ENCODE data around the gene TM4SF20. TPM values are rescaled to one million over a fixed set of nuclear protein-coding genes. Genes with fewer than 3 reads are reported as not detected.

The TM4SF20 gene
- total and polyA plus RNA-seq, 4 donors: 0.09 TPM; not detected in 3

DNA sequence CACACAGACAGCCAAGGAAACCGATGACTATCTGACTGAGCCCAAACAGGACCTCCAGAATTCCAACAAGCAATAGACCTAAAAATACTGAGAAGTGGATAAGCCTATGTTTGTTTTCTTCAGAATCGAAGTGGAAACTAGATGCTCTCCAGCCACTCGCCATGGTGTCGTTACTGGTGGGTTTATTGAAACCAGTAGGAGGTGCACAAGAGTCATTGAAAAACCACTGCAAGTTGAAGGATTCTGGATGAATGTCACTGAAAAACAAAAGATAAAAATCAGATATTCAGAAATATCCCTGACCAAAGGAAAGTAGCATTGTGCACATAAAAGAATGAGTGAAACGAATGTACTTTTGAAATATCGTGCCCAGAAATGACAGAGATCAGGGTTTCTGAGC lies 15.3 kb downstream of the TM4SF20 start:
- peaks cover under 1 to 16% (median 5%) of the 10 kb centered on the region in 4 donors for H3K36me3 ChIP-seq (ENCODE audit: control insufficient read depth in 4 of 4, insufficient read depth in 4 of 4, low read length in 4 of 4)
- peaks cover 0 to 2% (median 0%) of the 10 kb centered on the region in 5 donors for H3K4me1 ChIP-seq (ENCODE audit: control insufficient read depth in 5 of 5, insufficient read depth in 5 of 5, low read length in 5 of 5)
- no peak overlapping the region for H3K27ac ChIP-seq (ENCODE audit: low read depth in 1 of 2, low read length in 1 of 2)
- TF ChIP-seq, protein P1, sequence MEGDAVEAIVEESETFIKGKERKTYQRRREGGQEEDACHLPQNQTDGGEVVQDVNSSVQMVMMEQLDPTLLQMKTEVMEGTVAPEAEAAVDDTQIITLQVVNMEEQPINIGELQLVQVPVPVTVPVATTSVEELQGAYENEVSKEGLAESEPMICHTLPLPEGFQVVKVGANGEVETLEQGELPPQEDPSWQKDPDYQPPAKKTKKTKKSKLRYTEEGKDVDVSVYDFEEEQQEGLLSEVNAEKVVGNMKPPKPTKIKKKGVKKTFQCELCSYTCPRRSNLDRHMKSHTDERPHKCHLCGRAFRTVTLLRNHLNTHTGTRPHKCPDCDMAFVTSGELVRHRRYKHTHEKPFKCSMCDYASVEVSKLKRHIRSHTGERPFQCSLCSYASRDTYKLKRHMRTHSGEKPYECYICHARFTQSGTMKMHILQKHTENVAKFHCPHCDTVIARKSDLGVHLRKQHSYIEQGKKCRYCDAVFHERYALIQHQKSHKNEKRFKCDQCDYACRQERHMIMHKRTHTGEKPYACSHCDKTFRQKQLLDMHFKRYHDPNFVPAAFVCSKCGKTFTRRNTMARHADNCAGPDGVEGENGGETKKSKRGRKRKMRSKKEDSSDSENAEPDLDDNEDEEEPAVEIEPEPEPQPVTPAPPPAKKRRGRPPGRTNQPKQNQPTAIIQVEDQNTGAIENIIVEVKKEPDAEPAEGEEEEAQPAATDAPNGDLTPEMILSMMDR (IDR thresholded peaks at IDR 0.05; ENCODE audit: control extremely low read depth, extremely low read depth): no peak
- H3K4me3 ChIP-seq: no peak overlapping the region
- H3K9ac ChIP-seq (ENCODE audit: insufficient read depth in 1 of 2, low read length in 2 of 2): no peak overlapping the region
- H3K9me3 ChIP-seq (ENCODE audit: control insufficient read depth in 4 of 4, insufficient read depth in 3 of 4, low read length in 3 of 4): no peaks in the 10 kb centered on the region
- WGBS, 2 donors: 92 to 95% methylated on average over 6 of the region's 6 CpGs
- no peak for ATAC-seq (ENCODE audit: insufficient read depth, low FRiP score)
- DNase-seq: no peak
- no peaks in the 10 kb centered on the region for H3K27me3 ChIP-seq (ENCODE audit: control insufficient read depth in 3 of 3, insufficient read depth in 3 of 3, low read length in 2 of 3)

DNA sequence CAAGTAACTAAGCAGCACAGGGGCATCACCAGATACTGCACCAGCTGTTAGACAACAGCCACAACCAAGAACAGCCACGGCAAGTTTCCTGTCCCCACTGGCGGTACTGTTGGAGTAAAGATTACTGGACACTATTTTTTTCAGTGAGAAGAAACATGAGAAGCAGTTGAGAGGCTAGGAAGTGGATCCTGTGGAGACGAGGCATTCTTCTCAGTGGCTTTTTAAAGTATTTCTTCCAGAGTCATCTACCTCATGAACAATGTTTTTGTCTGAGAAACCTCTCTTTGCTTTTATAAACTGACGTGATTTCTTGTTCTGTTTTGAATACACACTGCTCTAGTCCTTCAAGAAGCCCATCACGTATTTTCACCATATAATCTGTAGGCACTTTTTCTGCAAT lies 18.8 kb downstream of the TM4SF20 start:
- H3K36me3 ChIP-seq (ENCODE audit: control insufficient read depth in 4 of 4, insufficient read depth in 4 of 4, low read length in 4 of 4): peaks cover 10 to 30% (median 17%) of the 10 kb centered on the region in 4 donors
- no peak overlapping the region for H3K4me3 ChIP-seq
- DNase-seq (no peak), ATAC-seq (ENCODE audit: insufficient read depth, low FRiP score) (no peak)
- no peaks in the 10 kb centered on the region for H3K9me3 ChIP-seq (ENCODE audit: control insufficient read depth in 4 of 4, insufficient read depth in 3 of 4, low read length in 3 of 4)
- WGBS, 2 donors: 72 to 82% methylated on average over 5 of the region's 5 CpGs
- TF ChIP-seq, protein P1 (IDR thresholded peaks at IDR 0.05; ENCODE audit: control extremely low read depth, extremely low read depth): no peak
- no peaks in the 10 kb centered on the region for H3K27me3 ChIP-seq (ENCODE audit: control insufficient read depth in 3 of 3, insufficient read depth in 3 of 3, low read length in 2 of 3)
- H3K27ac ChIP-seq (ENCODE audit: low read depth in 1 of 2, low read length in 1 of 2): no peak overlapping the region
- peaks cover 0 to 2% (median 0%) of the 10 kb centered on the region in 5 donors for H3K4me1 ChIP-seq (ENCODE audit: control insufficient read depth in 5 of 5, insufficient read depth in 5 of 5, low read length in 5 of 5)
- no peak overlapping the region for H3K9ac ChIP-seq (ENCODE audit: insufficient read depth in 1 of 2, low read length in 2 of 2)

DNA sequence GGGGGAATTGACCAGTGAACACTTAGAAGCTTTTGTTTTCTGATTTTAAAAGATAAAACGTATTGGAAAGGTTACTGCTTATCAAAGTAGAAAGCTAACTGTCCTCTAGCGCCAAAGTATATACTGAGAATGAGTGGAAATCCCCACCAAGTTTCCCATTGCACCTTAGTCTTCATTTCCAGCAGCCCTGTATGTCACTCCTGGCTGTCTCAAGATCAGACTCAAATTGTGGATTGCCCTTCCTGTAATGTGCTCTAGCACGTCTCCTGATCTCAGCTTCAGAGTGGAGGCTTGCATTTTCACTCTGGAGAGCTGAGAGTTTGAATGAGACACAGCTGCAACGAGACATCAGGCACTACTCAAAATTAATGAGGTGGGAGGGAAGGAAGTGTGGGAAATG lies 27.5 kb downstream of the TM4SF20 start:
- peaks cover 0 to 2% (median 0%) of the 10 kb centered on the region in 4 donors for H3K9me3 ChIP-seq (ENCODE audit: control insufficient read depth in 4 of 4, insufficient read depth in 3 of 4, low read length in 3 of 4)
- no peaks in the 10 kb centered on the region for H3K27me3 ChIP-seq (ENCODE audit: control insufficient read depth in 3 of 3, insufficient read depth in 3 of 3, low read length in 2 of 3)
- peaks cover 11 to 16% (median 15%) of the 10 kb centered on the region in 4 donors for H3K36me3 ChIP-seq (ENCODE audit: control insufficient read depth in 4 of 4, insufficient read depth in 4 of 4, low read length in 4 of 4)
- H3K4me3 ChIP-seq: no peak overlapping the region
- 66 to 77% methylated on average over 4 of the region's 4 CpGs for WGBS, 2 donors
- H3K9ac ChIP-seq (ENCODE audit: insufficient read depth in 1 of 2, low read length in 2 of 2): no peak overlapping the region
- H3K4me1 ChIP-seq (ENCODE audit: control insufficient read depth in 5 of 5, insufficient read depth in 5 of 5, low read length in 5 of 5): no peaks in the 10 kb centered on the region
- no peak overlapping the region for H3K27ac ChIP-seq (ENCODE audit: low read depth in 1 of 2, low read length in 1 of 2)
- ATAC-seq (ENCODE audit: insufficient read depth, low FRiP score) (no peak), DNase-seq (no peak)
- TF ChIP-seq, protein P1 (IDR thresholded peaks at IDR 0.05; ENCODE audit: control extremely low read depth, extremely low read depth): no peak

Measured in lung (tissue), 12 donors.